Measurements from ENCODE around the gene PBX1. TPM values are rescaled to one million over a fixed set of nuclear protein-coding genes. Genes with fewer than 3 reads are reported as not detected.

Gene PBX1
- total RNA-seq, 4 donors from 2014 or later: 89.6 to 138 (median 112) TPM

DNA sequence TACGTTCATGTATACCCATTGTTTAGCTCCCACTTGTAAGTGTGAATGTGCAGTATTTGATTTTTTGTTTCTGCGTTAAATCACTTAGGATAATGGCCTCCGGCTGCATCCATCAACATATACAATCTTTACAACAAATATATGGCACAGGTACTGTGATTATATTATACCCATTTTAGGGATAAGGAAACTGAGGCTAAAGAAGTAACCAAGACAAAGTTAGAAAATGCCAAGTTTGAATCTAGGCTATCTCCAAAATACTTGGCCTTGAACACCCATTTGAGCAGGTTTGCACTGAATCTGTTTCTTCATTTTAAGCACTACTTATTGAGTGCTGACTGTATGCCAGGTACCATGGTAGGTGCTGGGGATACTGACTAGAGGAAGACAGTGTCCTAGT is 149.6 kb downstream of the PBX1 start:
- peak overlapping the region; percentile 76 to 83 (median 80) for H3K27ac ChIP-seq (replicated peaks in 1 of 4)
- DNase-seq (ENCODE audit: extremely low spot score): no peak
- H3K27me3 ChIP-seq: no peaks in the 10 kb centered on the region
- peaks cover 60 to 97% (median 93%) of the 10 kb centered on the region in 4 donors for H3K4me1 ChIP-seq
- intact Hi-C loops (cut with DNase I): loop anchor here (10.0 kb wide), 1 partner anchor 144 kb away; no protein-coding TSS in a partner anchor
- 90% methylated on average over 3 of the region's 3 CpGs for WGBS
- TF ChIP-seq EP300 (IDR thresholded peaks at IDR 0.05) (no peak), POLR2A (IDR thresholded peaks at IDR 0.05; ENCODE audit: low read depth) (no peak), CTCF (IDR thresholded peaks at IDR 0.05) (no peak), POLR2AphosphoS5 (IDR thresholded peaks at IDR 0.05) (no peak)
- no peaks in the 10 kb centered on the region for H3K36me3 ChIP-seq
- H3K4me3 ChIP-seq: no peak overlapping the region
- no peaks in the 10 kb centered on the region for H3K9me3 ChIP-seq

DNA sequence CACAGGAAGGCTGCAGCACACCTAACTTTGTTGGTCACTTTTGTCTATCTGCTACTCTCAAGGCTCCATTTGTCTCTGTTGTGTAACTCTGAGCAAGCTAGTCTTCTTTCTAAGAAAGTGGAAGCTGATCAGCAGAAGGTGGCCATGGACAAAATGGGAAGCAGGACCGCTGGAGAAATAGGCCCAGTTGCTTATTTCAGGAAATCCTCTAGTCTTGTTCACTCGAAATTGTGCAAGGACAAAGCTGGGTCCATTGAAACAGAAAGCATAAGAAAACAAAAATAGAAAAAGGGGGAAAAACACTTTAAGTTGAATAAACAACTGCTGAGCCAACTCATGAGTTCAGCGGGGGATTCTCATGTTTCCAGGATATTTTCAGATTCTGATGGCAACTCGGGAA is 150.1 kb downstream of the PBX1 start:
- Histone ChIP-seq H3K36me3 (no peaks in the 10 kb centered on the region), H3K4me3 (no peak overlapping the region), H3K4me1 (peaks cover 59 to 97% (median 93%) of the 10 kb centered on the region in 4 donors), H3K27me3 (no peaks in the 10 kb centered on the region), H3K9me3 (no peaks in the 10 kb centered on the region), H3K27ac (replicated peaks in 1 of 4) (peak overlapping the region; percentile 76 to 83 (median 80))
- no peak for DNase-seq (ENCODE audit: extremely low spot score)
- 61% methylated on average over 4 of the region's 4 CpGs for WGBS
- TF ChIP-seq EP300 (IDR thresholded peaks at IDR 0.05) (no peak), CTCF (IDR thresholded peaks at IDR 0.05) (no peak), POLR2AphosphoS5 (IDR thresholded peaks at IDR 0.05) (no peak), POLR2A (IDR thresholded peaks at IDR 0.05; ENCODE audit: low read depth) (no peak)
- intact Hi-C loops (cut with DNase I): loop anchor here (10.0 kb wide), 1 partner anchor 144 kb away; no protein-coding TSS in a partner anchor

- 69% methylated on average over 10 of the region's 10 CpGs for WGBS
- H3K4me1 ChIP-seq: peaks cover 61 to 97% (median 92%) of the 10 kb centered on the region in 4 donors
- TF ChIP-seq EP300 (IDR thresholded peaks at IDR 0.05): no peak
- no peak for TF ChIP-seq POLR2A (IDR thresholded peaks at IDR 0.05; ENCODE audit: low read depth)
- TF ChIP-seq POLR2AphosphoS5 (IDR thresholded peaks at IDR 0.05): no peak
- no peak for TF ChIP-seq CTCF (IDR thresholded peaks at IDR 0.05)
- H3K27ac ChIP-seq (replicated peaks in 1 of 4): peak overlapping the region in 1 of 4 donors; percentile 81
- no peak for DNase-seq (ENCODE audit: extremely low spot score)
- H3K27me3 ChIP-seq: no peaks in the 10 kb centered on the region
- H3K36me3 ChIP-seq: no peaks in the 10 kb centered on the region
- no peaks in the 10 kb centered on the region for H3K9me3 ChIP-seq
- intact Hi-C loops (cut with DNase I): loop anchor here (10.0 kb wide), 1 partner anchor 145 kb away; no protein-coding TSS in a partner anchor
- no peak overlapping the region for H3K4me3 ChIP-seq
Measured at GRCh38 chr1:164709541-164710278, 150.7 kb downstream of the PBX1 start.

DNA sequence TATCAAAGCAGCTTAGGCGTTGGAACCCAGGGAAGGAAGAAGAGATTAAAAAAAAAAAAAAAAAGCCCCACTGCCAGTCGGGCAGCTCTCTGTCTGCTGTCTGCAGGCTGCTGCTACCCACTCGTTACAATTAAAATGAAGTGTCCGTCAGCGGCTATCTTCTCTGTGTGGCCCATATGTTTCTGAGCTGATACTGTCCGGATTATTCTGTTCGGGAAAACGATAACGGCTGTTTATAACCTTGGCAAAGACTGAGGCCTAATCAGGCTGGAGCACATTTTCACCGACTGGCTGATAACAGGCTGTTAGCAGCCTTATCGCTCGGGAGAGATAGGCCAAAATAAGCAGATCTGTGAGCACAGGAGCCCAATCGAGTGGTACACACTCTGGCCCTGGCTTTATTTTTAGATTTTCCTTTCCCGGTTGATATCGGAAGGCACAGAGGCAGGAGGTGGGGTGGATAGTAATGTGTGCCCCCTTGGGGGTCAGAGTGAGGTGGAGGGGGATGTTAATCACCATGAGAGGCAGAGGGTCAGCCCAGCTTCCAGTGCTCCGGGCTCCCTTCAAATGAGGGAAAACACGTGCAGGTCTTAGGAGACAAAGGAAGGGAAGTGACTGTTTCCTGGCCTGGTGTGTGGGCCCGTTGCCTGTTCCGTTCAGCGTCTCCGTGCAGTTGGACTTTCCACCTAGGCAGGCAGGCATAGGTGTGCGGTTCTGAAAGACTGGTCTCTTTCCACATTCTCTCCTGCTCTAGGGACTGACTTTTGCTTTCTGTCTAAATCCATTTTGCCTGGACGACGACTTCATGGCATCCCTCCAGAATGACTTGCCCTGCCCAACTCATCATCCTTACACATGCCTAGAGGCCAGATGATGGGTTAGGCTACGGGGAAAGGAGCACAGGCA is 153.4 kb downstream of the PBX1 start:
- WGBS: 35% methylated on average over 23 of the region's 25 CpGs
- H3K4me3 ChIP-seq: no peak overlapping the region
- DNase-seq (ENCODE audit: extremely low spot score): no peak
- TF ChIP-seq POLR2AphosphoS5 (IDR thresholded peaks at IDR 0.05): peak; percentile 32 to 38
- TF ChIP-seq EP300 (IDR thresholded peaks at IDR 0.05): no peak
- no peaks in the 10 kb centered on the region for H3K9me3 ChIP-seq
- intact Hi-C loops (cut with DNase I): no loop called here
- no peaks in the 10 kb centered on the region for H3K36me3 ChIP-seq
- no peaks in the 10 kb centered on the region for H3K27me3 ChIP-seq
- peak overlapping the region; percentile 67 to 77 (median 71) for H3K27ac ChIP-seq (replicated peaks in 1 of 4)
- H3K4me1 ChIP-seq: peaks cover 46 to 97% (median 92%) of the 10 kb centered on the region in 4 donors
